HFF-Myc (cell line): ENCODE data around the gene KIF27.
A peak's percentile ranks its signal among the peaks of the same experiment; 100 is the strongest.

Source experiments
- DNase-seq: peaks from one replicate; pipeline ENCODE4 v3.0.0-alpha.2; 2011; ENCODE audit warnings: low read depth; ENCODE audit errors: extremely low read depth
- H3K4me3 ChIP-seq: replicated peaks from 2 replicates; pipeline ENCODE4 v1.5.1; 2011; ENCODE audit warnings: low read depth, mild to moderate bottlenecking, control low read depth, low read length
- CTCF ChIP-seq: IDR thresholded peaks from 2 replicates; pipeline ENCODE4 v1.5.1; 2012; ENCODE audit warnings: mild to moderate bottlenecking, low read depth, low read length, control low read depth; ENCODE audit errors: missing control alignments

The KIF27 gene

GRCh38 chr9:83920927-83921707 is at the start of gene KIF27:
Gene KIF27, minus strand, starts transcription at chr9:83921432. Its CDS starts 5,841 bp downstream, at chr9:83915591.
- peak; percentile 16 for TF ChIP-seq CTCF
- peak within 1 kb of the TSS; percentile 60 for H3K4me3 ChIP-seq
- peak; percentile 83 for DNase-seq

GRCh38 chr9:83969602-83970001 is 48.4 kb upstream of the KIF27 start:
- H3K4me3 ChIP-seq = no peak overlapping the region
- TF ChIP-seq CTCF = no peak
- DNase-seq = no peak

- no peak for DNase-seq
- no peak overlapping the region for H3K4me3 ChIP-seq
- no peak for TF ChIP-seq CTCF
These were observed 45.8 kb upstream of the KIF27 start for GRCh38 chr9:83967073-83967472.

- no peak for DNase-seq
- TF ChIP-seq CTCF = no peak
These were observed 45.0 kb upstream of the KIF27 start for GRCh38 chr9:83966209-83966582.

GRCh38 chr9:83965350-83966208 is 44.3 kb upstream of the KIF27 start:
- TF ChIP-seq CTCF = no peak
- H3K4me3 ChIP-seq = no peak overlapping the region
- DNase-seq = no peak

More at GRCh38 chr9:83966209-83966582, 45.0 kb upstream of the KIF27 start:
- H3K4me3 ChIP-seq = no peak overlapping the region

- no peak for TF ChIP-seq CTCF
- DNase-seq = no peak
- no peak overlapping the region for H3K4me3 ChIP-seq
These were observed 43.7 kb upstream of the KIF27 start for GRCh38 chr9:83964973-83965349.
